KMS-11 (cell line): Measurements from ENCODE around the gene SLC26A2.

Experiments used
- H2AFZ ChIP-seq: fragments of 200-600 bp; sonication (generic); 2 replicates; pipeline ENCODE4 v1.6.1; 2016; ENCODE audit warnings: antibody characterized with exemption, mixed run types, low read depth
- H3K27ac ChIP-seq: fragments of 200-600 bp; sonication (generic); 2 replicates; pipeline ENCODE4 v1.6.1; 2016; ENCODE audit warnings: mild to moderate bottlenecking, mixed run types
- H3K27me3 ChIP-seq: fragments of 200-600 bp; sonication (generic); 2 replicates; pipeline ENCODE4 v1.6.1; 2017; ENCODE audit warnings: mild to moderate bottlenecking, low read depth, mixed run types, moderate library complexity; ENCODE audit not compliant: insufficient read depth
- H3K36me3 ChIP-seq: fragments of 200-600 bp; sonication (generic); 2 replicates; pipeline ENCODE4 v1.6.1; 2017; ENCODE audit warnings: mild to moderate bottlenecking, mixed run types; ENCODE audit not compliant: insufficient read depth
- H3K4me1 ChIP-seq: fragments of 200-600 bp; sonication (generic); 2 replicates; pipeline ENCODE4 v1.6.1; 2016; ENCODE audit warnings: mild to moderate bottlenecking, low read depth, mixed run types; ENCODE audit not compliant: poor library complexity, severe bottlenecking
- H3K4me2 ChIP-seq: fragments of 200-600 bp; sonication (generic); 2 replicates; pipeline ENCODE4 v1.7.0; 2016; ENCODE audit warnings: mild to moderate bottlenecking, mixed run types
- H3K4me3 ChIP-seq: fragments of 200-600 bp; sonication (generic); IDR thresholded peaks from 2 replicates; pipeline ENCODE4 v1.6.1; 2017; ENCODE audit warnings: low read depth, low read length, mixed read lengths; ENCODE audit not compliant: insufficient read depth
- H3K79me2 ChIP-seq: fragments of 200-600 bp; sonication (generic); 2 replicates; pipeline ENCODE4 v1.6.1; 2016; ENCODE audit warnings: low read depth, mixed run types; ENCODE audit not compliant: insufficient read depth
- H3K9ac ChIP-seq: fragments of 200-600 bp; sonication (generic); 2 replicates; pipeline ENCODE4 v1.6.1; 2016; ENCODE audit warnings: mild to moderate bottlenecking, mixed run types
- H4K20me1 ChIP-seq: fragments of 200-600 bp; sonication (generic); 2 replicates; pipeline ENCODE4 v1.6.1; 2016; ENCODE audit warnings: mild to moderate bottlenecking, mixed run types; ENCODE audit not compliant: insufficient read depth
- TF ChIP-seq, protein P1 (sequence below): fragments of 200-600 bp; sonication (generic); conservative IDR thresholded peaks from 2 replicates; pipeline ENCODE4 v1.6.1; 2017; ENCODE audit warnings: low read depth, mild to moderate bottlenecking, antibody characterized with exemption, low read length, moderate library complexity, mixed read lengths

The SLC26A2 gene

GRCh38 chr5:149939546-149939945 is 21.0 kb upstream of the SLC26A2 start:
- Histone ChIP-seq H3K4me1 (peaks cover 17% of the 10 kb centered on the region), H3K4me2 (peak overlapping the region; percentile 37; the same call in 1 of the 2 replicates), H3K4me3 (no peak overlapping the region)

DNA sequence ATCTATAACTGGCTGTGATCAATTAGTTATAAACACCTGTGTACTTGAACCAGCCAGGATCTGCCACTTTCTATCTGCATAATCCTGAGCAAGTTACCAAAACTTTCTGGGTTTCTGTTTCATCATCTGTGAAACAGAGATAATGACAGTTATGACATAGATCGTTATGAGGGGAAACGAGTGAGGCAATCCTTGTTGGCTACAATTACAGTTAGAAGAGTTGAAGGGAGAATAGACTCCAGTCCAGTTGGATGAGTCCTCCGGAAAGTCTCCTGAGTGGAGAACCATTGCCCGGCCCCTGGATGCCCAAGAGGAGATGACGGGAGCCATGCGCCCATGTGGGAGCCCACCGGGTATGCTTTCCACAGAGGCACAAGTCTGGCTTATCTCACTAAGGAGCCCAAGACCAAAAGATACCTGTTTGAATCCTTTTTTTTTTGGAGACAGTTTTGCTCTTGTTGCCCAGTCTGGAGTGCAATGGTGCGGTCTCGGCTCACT is 20.4 kb upstream of the SLC26A2 start:
- Histone ChIP-seq H3K9ac (no peak overlapping the region), H4K20me1 (no peaks in the 10 kb centered on the region), H3K4me3 (no peak overlapping the region), H3K4me2 (peak overlapping the region; percentile 37; the same call in 1 of the 2 replicates), H3K27me3 (no peaks in the 10 kb centered on the region), H2AFZ (no peak overlapping the region), H3K79me2 (no peaks in the 10 kb centered on the region), H3K36me3 (no peaks in the 10 kb centered on the region), H3K4me1 (peaks cover 17% of the 10 kb centered on the region), H3K27ac (no peak overlapping the region)
- TF ChIP-seq, protein P1, sequence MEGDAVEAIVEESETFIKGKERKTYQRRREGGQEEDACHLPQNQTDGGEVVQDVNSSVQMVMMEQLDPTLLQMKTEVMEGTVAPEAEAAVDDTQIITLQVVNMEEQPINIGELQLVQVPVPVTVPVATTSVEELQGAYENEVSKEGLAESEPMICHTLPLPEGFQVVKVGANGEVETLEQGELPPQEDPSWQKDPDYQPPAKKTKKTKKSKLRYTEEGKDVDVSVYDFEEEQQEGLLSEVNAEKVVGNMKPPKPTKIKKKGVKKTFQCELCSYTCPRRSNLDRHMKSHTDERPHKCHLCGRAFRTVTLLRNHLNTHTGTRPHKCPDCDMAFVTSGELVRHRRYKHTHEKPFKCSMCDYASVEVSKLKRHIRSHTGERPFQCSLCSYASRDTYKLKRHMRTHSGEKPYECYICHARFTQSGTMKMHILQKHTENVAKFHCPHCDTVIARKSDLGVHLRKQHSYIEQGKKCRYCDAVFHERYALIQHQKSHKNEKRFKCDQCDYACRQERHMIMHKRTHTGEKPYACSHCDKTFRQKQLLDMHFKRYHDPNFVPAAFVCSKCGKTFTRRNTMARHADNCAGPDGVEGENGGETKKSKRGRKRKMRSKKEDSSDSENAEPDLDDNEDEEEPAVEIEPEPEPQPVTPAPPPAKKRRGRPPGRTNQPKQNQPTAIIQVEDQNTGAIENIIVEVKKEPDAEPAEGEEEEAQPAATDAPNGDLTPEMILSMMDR: no peak

More at GRCh38 chr5:149939546-149939945, 21.0 kb upstream of the SLC26A2 start:
- Histone ChIP-seq H3K9ac (no peak overlapping the region), H3K27ac (no peak overlapping the region), H4K20me1 (no peaks in the 10 kb centered on the region), H3K79me2 (no peaks in the 10 kb centered on the region), H3K27me3 (no peaks in the 10 kb centered on the region), H3K36me3 (no peaks in the 10 kb centered on the region), H2AFZ (no peak overlapping the region)
- TF ChIP-seq, protein P1: no peak

DNA sequence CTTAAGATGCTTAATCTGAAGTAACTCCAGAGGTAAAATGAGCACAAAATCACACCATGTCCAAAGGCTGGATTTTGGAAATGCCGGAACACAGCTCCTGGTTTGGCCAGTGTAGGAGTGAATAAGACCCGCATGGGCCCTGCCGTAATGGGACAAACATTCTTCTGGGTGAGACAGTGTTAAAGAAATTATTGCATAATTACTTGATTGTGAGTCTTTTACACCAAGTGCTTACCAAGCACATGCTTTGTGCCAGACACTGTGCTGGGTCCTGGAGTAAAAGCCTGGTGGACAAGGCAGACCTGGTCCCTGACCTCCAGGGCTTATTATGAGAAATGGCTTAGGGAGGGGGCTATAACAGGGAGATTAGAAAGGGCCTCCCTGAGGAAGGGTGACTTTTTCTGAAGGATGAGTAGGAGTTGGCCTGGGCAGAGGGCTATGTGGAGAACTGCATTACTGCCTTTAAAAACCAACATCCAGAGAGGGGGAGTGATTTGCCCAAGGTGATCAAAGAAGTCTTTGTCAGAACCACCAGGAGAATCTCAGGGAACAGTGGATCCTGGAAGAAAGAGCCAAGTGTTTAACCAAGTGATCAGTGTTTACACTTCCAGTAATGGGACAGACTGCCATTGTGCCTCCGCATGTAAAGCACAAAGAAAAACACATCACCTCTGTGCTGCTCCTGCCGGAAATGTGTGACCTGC is 19.5 kb upstream of the SLC26A2 start:
- H3K36me3 ChIP-seq: no peaks in the 10 kb centered on the region
- H3K4me2 ChIP-seq: no peak overlapping the region
- no peak overlapping the region for H3K4me3 ChIP-seq
- no peaks in the 10 kb centered on the region for H3K27me3 ChIP-seq
- no peak overlapping the region for H2AFZ ChIP-seq
- peaks cover 17% of the 10 kb centered on the region for H3K4me1 ChIP-seq
- TF ChIP-seq, protein P1: no peak
- H3K27ac ChIP-seq: no peak overlapping the region
- no peak overlapping the region for H3K9ac ChIP-seq
- no peaks in the 10 kb centered on the region for H3K79me2 ChIP-seq
- H4K20me1 ChIP-seq: no peaks in the 10 kb centered on the region

GRCh38 chr5:149941795-149942194 is 18.8 kb upstream of the SLC26A2 start:
- no peaks in the 10 kb centered on the region for H3K27me3 ChIP-seq
- no peak overlapping the region for H2AFZ ChIP-seq
- TF ChIP-seq, protein P1: no peak
- no peak overlapping the region for H3K4me2 ChIP-seq
- H3K36me3 ChIP-seq: no peaks in the 10 kb centered on the region
- no peak overlapping the region for H3K27ac ChIP-seq
- H3K79me2 ChIP-seq: no peaks in the 10 kb centered on the region
- no peaks in the 10 kb centered on the region for H4K20me1 ChIP-seq
- peaks cover 17% of the 10 kb centered on the region for H3K4me1 ChIP-seq
- H3K4me3 ChIP-seq: no peak overlapping the region
- no peak overlapping the region for H3K9ac ChIP-seq
